HG03432 (cell line): ENCODE data around the gene PYGO2.
"Not testable (repeated sequence)": the region's sequence is repeated elsewhere in the genome, so short reads cannot be mapped to it uniquely, and the experiment has no call there.

ENCODE experiments used
- ATAC-seq: cut with Tn5 transposase; IDR thresholded peaks from one replicate; pipeline ENCODE4 v1.9.1; 2021; ENCODE audit warnings: mild to moderate bottlenecking, moderate library complexity; ENCODE audit not compliant: unreplicated experiment

PYGO2 gene

GRCh38 chr1:154913273-154913672, 48.3 kb downstream of the PYGO2 start:
- ATAC-seq = no peak

GRCh38 chr1:154912755-154913154, 48.8 kb downstream of the PYGO2 start:
- ATAC-seq = no peak

- ATAC-seq = no peak
These were observed 49.7 kb downstream of the PYGO2 start for GRCh38 chr1:154911691-154912550.

GRCh38 chr1:154910851-154911250, 50.7 kb downstream of the PYGO2 start:
- ATAC-seq = no peak

- no peak for ATAC-seq
These were observed 52.6 kb downstream of the PYGO2 start for GRCh38 chr1:154908937-154909336.

DNA sequence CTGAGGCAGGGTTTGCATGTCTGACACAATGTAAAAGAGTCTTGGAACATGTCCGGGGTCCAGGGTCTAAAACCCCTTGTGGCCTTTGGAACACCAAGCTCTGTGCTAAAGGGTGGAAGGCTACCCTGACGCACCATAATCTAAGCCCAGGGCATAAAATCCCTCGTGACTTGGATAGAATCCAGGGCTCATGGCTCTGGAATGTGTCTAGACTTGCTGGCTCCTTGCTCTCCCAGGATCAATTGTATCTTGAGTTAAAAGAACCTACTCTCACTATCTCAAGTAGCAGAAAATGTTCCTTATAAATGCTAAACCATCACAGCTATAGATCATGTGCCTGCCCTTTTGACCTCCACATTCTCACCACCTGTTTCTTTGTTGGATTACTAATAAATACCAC, 53.5 kb downstream of the PYGO2 start:
- not testable (repeated sequence) for ATAC-seq
